GM18868 (cell line): Measurements from ENCODE around the gene CDKAL1.

Source experiments
- ATAC-seq: cut with Tn5 transposase; IDR thresholded peaks from one replicate; pipeline ENCODE4 v1.9.1; 2021; ENCODE audit warnings: mild to moderate bottlenecking, moderate library complexity; ENCODE audit not compliant: unreplicated experiment

Gene CDKAL1

GRCh38 chr6:20998748-20999448, 464.6 kb downstream of the CDKAL1 start:
- peak; percentile 66 for ATAC-seq

- no peak for ATAC-seq
Observed at GRCh38 chr6:21000331-21000801, 466.1 kb downstream of the CDKAL1 start.

GRCh38 chr6:21001736-21002135, 467.5 kb downstream of the CDKAL1 start:
- no peak for ATAC-seq

- ATAC-seq: peak; percentile 75
Observed at GRCh38 chr6:21003780-21004541, 469.7 kb downstream of the CDKAL1 start.

DNA sequence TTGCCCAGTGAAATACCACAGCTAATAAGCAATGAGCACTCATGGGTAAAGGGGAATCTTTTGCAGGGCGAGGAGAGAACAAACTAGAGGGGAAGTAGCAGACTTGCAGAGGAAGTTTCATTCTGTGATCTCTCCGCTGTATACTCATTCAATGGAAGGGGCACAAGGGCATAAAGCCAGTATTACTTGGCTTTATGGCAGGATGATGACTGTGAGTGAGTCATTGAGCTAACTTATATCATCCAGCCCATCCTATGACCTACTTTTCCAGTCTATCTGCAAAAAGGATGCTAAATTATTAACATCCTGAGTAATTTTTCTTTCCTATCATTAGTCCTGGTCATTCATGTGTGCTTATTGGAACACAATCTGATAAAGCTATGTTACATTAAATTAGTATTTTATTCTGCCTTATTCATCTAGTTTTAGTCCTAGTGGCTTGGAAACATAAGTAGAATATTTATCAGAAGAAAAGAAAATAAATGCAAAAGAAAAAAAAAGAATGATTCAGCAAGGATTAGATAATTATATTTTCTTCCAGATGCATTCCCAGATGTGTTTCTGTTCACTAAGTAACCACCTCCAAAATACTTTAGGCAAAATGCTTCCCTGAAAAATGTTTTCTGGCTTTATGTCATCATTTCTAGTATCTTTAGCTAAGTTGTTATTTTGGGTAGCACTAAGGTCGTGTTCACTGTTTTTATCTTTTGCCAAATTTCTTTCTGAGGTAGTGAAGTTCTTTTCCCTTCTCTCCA, 471.7 kb downstream of the CDKAL1 start:
- ATAC-seq: peak; percentile 77

GRCh38 chr6:21019614-21020013, 485.4 kb downstream of the CDKAL1 start:
- ATAC-seq: no peak

DNA sequence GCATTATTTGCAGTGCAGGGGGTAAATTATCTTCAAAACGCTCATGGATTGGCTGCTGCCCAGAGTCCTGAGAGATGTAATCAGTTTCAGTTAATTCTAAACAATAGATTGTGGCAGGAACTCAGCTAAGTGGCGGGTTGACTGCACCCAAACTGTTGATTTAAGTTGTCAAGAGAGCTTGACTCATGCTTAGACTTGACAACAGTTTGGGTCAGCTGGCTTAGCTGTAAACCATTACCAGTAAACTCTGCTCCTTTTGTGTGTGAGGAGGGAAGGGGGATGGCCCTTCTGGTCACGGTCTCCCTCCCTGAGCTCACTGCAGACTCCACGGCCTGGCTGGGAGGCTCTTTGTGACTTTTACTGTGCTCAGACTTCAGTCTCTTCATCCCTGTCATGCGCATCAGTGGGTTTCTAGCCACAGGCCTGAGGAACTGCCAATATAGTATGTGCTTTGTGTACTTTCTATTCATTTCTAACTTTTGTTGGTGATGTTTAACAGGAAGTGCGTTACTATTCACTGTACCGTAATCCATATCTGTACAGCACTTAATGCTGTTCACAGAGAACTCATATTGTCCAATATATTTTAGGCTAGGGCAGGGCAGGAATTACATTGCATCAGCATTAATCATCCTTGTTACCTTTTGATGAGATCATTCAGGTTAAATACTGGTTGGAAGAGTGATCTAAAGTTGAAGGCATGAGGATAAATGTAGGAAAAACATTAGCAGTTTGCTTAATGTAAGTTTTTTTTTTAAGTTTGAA, 488.3 kb downstream of the CDKAL1 start:
- peak; percentile 94 for ATAC-seq

GRCh38 chr6:21023210-21023609, 489.0 kb downstream of the CDKAL1 start:
- ATAC-seq: no peak

DNA sequence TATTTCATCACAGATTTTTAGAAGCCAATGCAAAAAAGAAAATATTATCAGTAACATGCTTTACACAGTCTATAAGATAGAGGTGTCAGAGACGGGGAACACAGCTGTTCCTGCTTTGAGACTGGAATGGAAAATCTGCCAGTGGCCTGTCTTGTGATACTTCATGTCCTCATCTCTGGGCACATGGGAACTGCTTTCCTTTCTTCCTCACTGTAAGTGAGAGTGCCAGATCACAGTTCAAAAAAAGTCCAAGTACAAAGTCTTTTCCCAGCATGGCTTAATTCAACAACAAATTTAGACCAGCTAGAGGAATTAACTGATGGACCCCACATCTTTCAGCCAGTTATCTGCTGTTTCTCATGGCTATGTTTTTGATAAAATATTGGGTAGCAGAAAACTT, 490.4 kb downstream of the CDKAL1 start:
- no peak for ATAC-seq

GRCh38 chr6:21026576-21027273, 492.5 kb downstream of the CDKAL1 start:
- no peak for ATAC-seq

DNA sequence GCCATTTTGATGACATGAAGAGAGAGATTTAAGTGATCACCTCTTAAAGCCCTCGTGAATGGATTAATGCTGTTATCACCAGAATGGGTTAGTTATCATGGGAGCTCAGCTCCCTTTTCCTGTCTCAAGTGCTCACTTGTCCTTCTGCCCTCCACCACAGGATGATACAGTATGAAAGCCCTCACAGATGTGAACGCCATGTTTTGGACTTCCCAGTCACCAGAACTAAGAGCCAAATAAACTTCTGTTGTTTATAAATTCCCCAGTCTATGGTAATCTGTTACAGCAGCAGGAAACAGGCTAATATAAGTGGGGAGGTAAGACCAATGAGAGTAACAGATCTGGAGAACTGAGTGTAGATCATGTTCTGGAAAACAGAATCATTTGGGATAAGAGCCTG, 493.2 kb downstream of the CDKAL1 start:
- no peak for ATAC-seq

DNA sequence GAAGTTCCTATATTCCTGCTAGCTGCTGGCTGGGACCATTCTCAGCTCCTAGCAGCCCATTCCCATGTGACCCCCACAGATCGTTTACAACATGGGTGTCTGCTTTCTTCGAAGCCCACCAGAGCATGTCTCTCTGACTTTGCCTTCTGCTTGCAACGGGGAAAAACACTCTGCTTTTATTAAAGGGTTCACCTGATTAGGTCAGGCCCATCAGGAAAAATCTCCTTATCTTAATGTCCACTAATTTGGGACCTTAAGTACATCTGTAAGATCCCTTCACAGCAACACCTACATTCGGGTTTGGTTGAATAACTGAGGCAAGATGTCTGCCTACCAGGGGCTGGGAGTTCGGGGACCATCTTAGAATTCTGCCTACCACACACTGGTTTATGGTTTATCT, 496.9 kb downstream of the CDKAL1 start:
- no peak for ATAC-seq

DNA sequence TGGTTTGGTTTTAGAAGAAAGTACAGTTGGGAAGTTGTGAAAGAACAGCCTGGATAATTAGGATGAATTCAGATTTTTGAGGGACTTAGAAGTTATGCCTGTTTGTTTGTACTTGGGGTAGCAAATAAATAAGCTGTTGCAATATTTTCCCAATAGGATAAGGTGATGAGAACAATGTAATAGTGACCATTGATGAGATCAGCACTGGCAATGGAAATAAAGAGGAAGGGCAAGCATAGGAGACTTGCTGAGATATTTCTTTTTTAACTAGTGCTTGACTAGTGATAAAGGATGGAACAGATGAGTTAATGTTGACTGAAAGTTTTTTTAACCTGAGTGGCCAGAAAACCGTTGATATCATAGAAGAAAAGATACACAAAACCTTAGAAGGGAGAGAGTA, 498.8 kb downstream of the CDKAL1 start:
- ATAC-seq: no peak

DNA sequence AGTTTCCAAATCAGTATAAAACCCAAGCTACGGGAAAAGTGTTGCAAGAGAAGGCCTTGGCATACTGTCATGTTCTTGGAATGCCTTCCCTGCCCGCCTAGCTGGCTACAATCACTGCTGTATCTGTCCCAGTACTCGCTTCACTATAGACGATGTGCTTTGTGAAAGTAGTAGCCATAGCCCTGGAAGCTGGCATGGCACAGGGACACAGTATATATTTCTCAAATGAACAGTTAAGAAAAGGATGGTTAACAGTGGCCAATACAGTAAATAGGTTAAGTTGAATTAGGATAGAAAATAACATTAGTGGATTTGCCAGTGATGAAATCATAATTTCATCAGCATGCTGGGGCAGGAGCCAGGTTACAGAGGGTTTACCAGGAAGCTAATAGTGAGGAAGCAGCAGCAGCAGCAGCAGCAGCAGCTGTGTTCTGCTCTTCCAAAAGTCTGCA, 499.3 kb downstream of the CDKAL1 start:
- ATAC-seq: no peak

GRCh38 chr6:21034345-21034744, 500.1 kb downstream of the CDKAL1 start:
- no peak for ATAC-seq

DNA sequence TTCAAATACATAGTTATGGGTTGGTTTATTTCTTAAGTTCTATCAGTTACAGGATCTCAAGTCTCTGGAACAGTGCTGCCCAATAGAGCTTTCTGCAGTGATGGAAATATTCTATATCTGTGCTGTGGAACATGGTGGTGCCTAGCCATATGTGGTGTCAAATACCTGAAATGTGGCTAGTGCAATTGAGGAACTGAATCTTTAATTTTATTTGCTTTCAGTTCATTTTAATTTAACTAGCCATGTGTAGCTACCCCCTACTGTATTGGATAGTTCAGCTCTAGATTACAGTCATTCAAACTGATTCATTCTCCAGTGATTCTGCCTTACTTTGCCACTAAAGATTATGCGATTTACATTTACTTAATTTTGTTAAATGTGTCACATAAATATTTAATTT, 503.2 kb downstream of the CDKAL1 start:
- peak; percentile 91 for ATAC-seq

DNA sequence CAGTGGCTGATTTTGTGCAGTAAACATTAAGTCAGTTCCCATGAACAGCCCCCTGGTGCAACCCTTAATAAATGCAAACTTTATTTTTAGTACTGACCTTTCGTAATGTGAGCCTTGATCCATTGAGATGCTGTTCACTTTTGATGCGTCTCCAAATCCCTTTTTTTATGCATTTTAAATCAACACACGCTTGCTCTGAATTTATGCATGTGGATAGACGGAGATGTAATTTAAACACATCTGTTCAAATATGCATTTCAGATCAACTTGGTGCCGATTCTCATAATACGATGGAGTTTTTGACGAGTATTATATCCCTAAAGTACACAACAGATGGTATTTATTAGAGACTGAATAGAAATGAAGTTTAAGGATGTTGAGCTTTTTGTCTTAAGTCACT, 505.7 kb downstream of the CDKAL1 start:
- ATAC-seq: no peak

- ATAC-seq: no peak
Observed at GRCh38 chr6:21045135-21045700, 511.0 kb downstream of the CDKAL1 start.

DNA sequence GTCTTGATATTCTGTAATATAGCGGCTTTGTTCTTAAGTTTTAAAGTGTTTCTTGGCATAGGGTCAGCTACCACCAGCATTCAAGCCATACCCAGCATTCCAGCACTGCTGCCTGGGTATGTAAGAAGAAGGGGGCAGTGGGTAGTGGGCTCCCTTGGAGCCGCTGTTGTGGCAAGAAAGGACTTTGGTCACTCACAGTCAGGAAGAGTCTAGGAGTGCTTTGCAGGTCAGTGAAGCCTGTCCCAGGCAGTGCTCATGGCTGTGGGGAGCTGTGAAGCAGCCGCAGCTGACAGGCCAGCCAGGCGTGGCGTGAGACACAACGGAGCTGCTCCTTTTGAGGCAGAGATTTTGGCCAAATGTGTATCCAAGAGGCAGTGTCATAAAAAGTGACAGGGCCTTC, 512.0 kb downstream of the CDKAL1 start:
- ATAC-seq: no peak

DNA sequence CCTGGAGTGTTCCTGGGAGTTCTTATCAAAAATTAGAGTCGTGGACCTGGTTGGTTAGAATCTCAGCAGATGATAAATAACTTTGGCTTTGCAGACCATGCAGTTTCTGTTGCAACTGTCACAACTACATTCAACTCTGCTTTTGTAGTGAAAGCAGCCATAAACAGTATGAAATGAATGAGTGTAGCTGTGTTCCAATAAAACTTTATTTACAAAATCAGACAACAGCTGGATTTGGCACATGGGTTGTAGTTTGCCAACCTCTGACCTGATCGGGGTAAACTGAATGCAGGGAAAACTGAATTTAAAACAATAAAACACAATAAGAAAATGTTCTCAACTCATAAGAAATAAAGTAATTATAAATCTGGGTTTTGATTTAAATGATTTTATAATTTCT, 513.8 kb downstream of the CDKAL1 start:
- no peak for ATAC-seq
